IPS-20b (cell line): ENCODE data around the gene JDP2.
"Not testable (repeated sequence)": the region's sequence is repeated elsewhere in the genome, so short reads cannot be mapped to it uniquely, and the experiment has no call there.

ENCODE experiments used
- H3K27ac ChIP-seq: one replicate; pipeline ENCODE4 v1.5.1; 2013; ENCODE audit warnings: low read length
- H3K27me3 ChIP-seq: 2 replicates; pipeline ENCODE4 v1.6.1; 2013; ENCODE audit warnings: mild to moderate bottlenecking, low read length, inconsistent platforms; ENCODE audit not compliant: insufficient read depth
- H3K36me3 ChIP-seq: 2 replicates; pipeline ENCODE4 v1.6.1; 2013; ENCODE audit warnings: low read depth, mild to moderate bottlenecking, inconsistent platforms, low read length, moderate library complexity; ENCODE audit not compliant: insufficient read depth
- H3K4me1 ChIP-seq: 2 replicates; pipeline ENCODE4 v1.6.1; 2013; ENCODE audit warnings: mild to moderate bottlenecking, control low read depth, inconsistent platforms, low read length, moderate library complexity; ENCODE audit not compliant: insufficient read depth
- H3K4me3 ChIP-seq: 2 replicates; pipeline ENCODE4 v1.5.1; 2013; ENCODE audit warnings: mild to moderate bottlenecking, low read length, inconsistent platforms
- H3K9ac ChIP-seq: 2 replicates; pipeline ENCODE4 v1.6.1; 2013; ENCODE audit warnings: low read depth, mild to moderate bottlenecking, inconsistent platforms, low read length, moderate library complexity
- H3K9me3 ChIP-seq: 2 replicates; pipeline ENCODE4 v1.6.1; 2013; ENCODE audit warnings: mild to moderate bottlenecking, low read depth, low read length, inconsistent platforms; ENCODE audit not compliant: insufficient read depth

The JDP2 gene

GRCh38 chr14:75459791-75460190 is 32.0 kb downstream of the JDP2 start:
- Histone ChIP-seq H3K9me3 (no peaks in the 10 kb centered on the region), H3K4me1 (peaks cover 18% of the 10 kb centered on the region), H3K36me3 (peaks cover 10% of the 10 kb centered on the region; the same call in 1 of the 2 replicates), H3K4me3 (no peak overlapping the region), H3K27me3 (no peaks in the 10 kb centered on the region), H3K9ac (no peak overlapping the region), H3K27ac (no peak overlapping the region)

GRCh38 chr14:75460394-75460793 is 32.6 kb downstream of the JDP2 start:
- no peak overlapping the region for H3K27ac ChIP-seq

GRCh38 chr14:75461303-75461702 is 33.5 kb downstream of the JDP2 start:
- H3K36me3 ChIP-seq, result peaks cover 10% of the 10 kb centered on the region; the same call in 1 of the 2 replicates
- no peak overlapping the region for H3K4me3 ChIP-seq
- no peak overlapping the region for H3K27ac ChIP-seq
- H3K9me3 ChIP-seq, result no peaks in the 10 kb centered on the region
- peaks cover 11% of the 10 kb centered on the region for H3K4me1 ChIP-seq
- no peaks in the 10 kb centered on the region for H3K27me3 ChIP-seq
- H3K9ac ChIP-seq, result no peak overlapping the region

More at GRCh38 chr14:75460394-75460793, 32.6 kb downstream of the JDP2 start:
- H3K4me1 ChIP-seq, result peaks cover 15% of the 10 kb centered on the region
- H3K36me3 ChIP-seq, result peaks cover 10% of the 10 kb centered on the region; the same call in 1 of the 2 replicates
- no peak overlapping the region for H3K4me3 ChIP-seq
- H3K9me3 ChIP-seq, result no peaks in the 10 kb centered on the region
- no peaks in the 10 kb centered on the region for H3K27me3 ChIP-seq
- no peak overlapping the region for H3K9ac ChIP-seq

GRCh38 chr14:75461755-75462349 is 34.0 kb downstream of the JDP2 start:
- Histone ChIP-seq H3K27me3 (no peaks in the 10 kb centered on the region), H3K9me3 (no peaks in the 10 kb centered on the region), H3K4me3 (no peak overlapping the region), H3K36me3 (peaks cover 10% of the 10 kb centered on the region; the same call in 1 of the 2 replicates), H3K4me1 (peaks cover 11% of the 10 kb centered on the region), H3K27ac (no peak overlapping the region), H3K9ac (no peak overlapping the region)

GRCh38 chr14:75464626-75465025 is 36.8 kb downstream of the JDP2 start:
- no peak overlapping the region for H3K9ac ChIP-seq
- no peak overlapping the region for H3K27ac ChIP-seq
- H3K9me3 ChIP-seq, result no peaks in the 10 kb centered on the region
- peaks cover 10% of the 10 kb centered on the region; the same call in 1 of the 2 replicates for H3K36me3 ChIP-seq
- H3K27me3 ChIP-seq, result no peaks in the 10 kb centered on the region
- H3K4me1 ChIP-seq, result no peaks in the 10 kb centered on the region; the same call in 1 of the 2 replicates
- H3K4me3 ChIP-seq, result no peak overlapping the region

GRCh38 chr14:75467763-75468162 is 39.9 kb downstream of the JDP2 start:
- H3K36me3 ChIP-seq, result peaks cover 19% of the 10 kb centered on the region
- H3K4me1 ChIP-seq, result no peaks in the 10 kb centered on the region
- no peaks in the 10 kb centered on the region for H3K9me3 ChIP-seq
- no peaks in the 10 kb centered on the region for H3K27me3 ChIP-seq
- H3K9ac ChIP-seq, result no peak overlapping the region
- no peak overlapping the region for H3K4me3 ChIP-seq
- no peak overlapping the region for H3K27ac ChIP-seq

- no peak overlapping the region for H3K27ac ChIP-seq
- no peak overlapping the region for H3K9ac ChIP-seq
These were observed 41.3 kb downstream of the JDP2 start for GRCh38 chr14:75469164-75469563.

GRCh38 chr14:75469606-75470237 is 41.9 kb downstream of the JDP2 start:
- no peaks in the 10 kb centered on the region for H3K27me3 ChIP-seq
- no peak overlapping the region for H3K9ac ChIP-seq
- no peak overlapping the region for H3K4me3 ChIP-seq
- H3K9me3 ChIP-seq, result no peaks in the 10 kb centered on the region
- no peaks in the 10 kb centered on the region for H3K4me1 ChIP-seq
- H3K27ac ChIP-seq, result no peak overlapping the region
- peaks cover 14% of the 10 kb centered on the region for H3K36me3 ChIP-seq

More at GRCh38 chr14:75469164-75469563, 41.3 kb downstream of the JDP2 start:
- Histone ChIP-seq H3K4me1 (no peaks in the 10 kb centered on the region), H3K27me3 (no peaks in the 10 kb centered on the region), H3K9me3 (no peaks in the 10 kb centered on the region), H3K4me3 (no peak overlapping the region), H3K36me3 (peaks cover 14% of the 10 kb centered on the region)

GRCh38 chr14:75470238-75470797 is 42.5 kb downstream of the JDP2 start:
- Histone ChIP-seq H3K4me3 (no peak overlapping the region), H3K4me1 (no peaks in the 10 kb centered on the region), H3K36me3 (peaks cover 14% of the 10 kb centered on the region), H3K27me3 (no peaks in the 10 kb centered on the region), H3K9ac (no peak overlapping the region), H3K9me3 (no peaks in the 10 kb centered on the region), H3K27ac (no peak overlapping the region)

GRCh38 chr14:75471059-75471458 is 43.2 kb downstream of the JDP2 start:
- no peaks in the 10 kb centered on the region for H3K9me3 ChIP-seq
- H3K4me3 ChIP-seq, result no peak overlapping the region
- no peak overlapping the region for H3K27ac ChIP-seq
- no peaks in the 10 kb centered on the region for H3K4me1 ChIP-seq
- no peaks in the 10 kb centered on the region for H3K27me3 ChIP-seq
- H3K36me3 ChIP-seq, result peaks cover 14% of the 10 kb centered on the region
- no peak overlapping the region; the same call in 1 of the 2 replicates for H3K9ac ChIP-seq

- not testable (repeated sequence) for H3K4me1 ChIP-seq, H3K9ac ChIP-seq, H3K9me3 ChIP-seq, H3K27me3 ChIP-seq, H3K4me3 ChIP-seq, H3K27ac ChIP-seq
- peaks cover 14% of the 10 kb centered on the region for H3K36me3 ChIP-seq
These were observed 46.3 kb downstream of the JDP2 start for GRCh38 chr14:75474127-75474526.
